Right cardiac atrium (tissue), 5 donors: ENCODE data around the gene DBNL. TPM values are rescaled to one million over a fixed set of nuclear protein-coding genes. Genes with fewer than 3 reads are reported as not detected.

ENCODE experiments used
- ATAC-seq, 2 donors: fragments of 200-7000 bp; cut with Tn5 transposase; one replicate each; pipeline versions ENCODE4 v1.8.0 to v1.9.1; 2020; ENCODE audit warnings: moderate library complexity in 2 of 2, mild to moderate bottlenecking in 1 of 2
- DNase-seq, 3 donors: peaks; one replicate each; pipeline ENCODE4 v3.0.0-alpha.2; 2020
- H3K27ac ChIP-seq: one replicate; pipeline ENCODE4 v1.5.1; 2013; ENCODE audit warnings: mild to moderate bottlenecking, low read length, control low read depth, moderate library complexity
- H3K27me3 ChIP-seq: one replicate; pipeline ENCODE4 v1.6.1; 2013; ENCODE audit not compliant: control insufficient read depth, insufficient read depth
- H3K4me1 ChIP-seq: one replicate; pipeline ENCODE4 v1.6.1; 2013; ENCODE audit warnings: low read length; ENCODE audit not compliant: control insufficient read depth, insufficient read depth
- H3K4me3 ChIP-seq: one replicate; pipeline ENCODE4 v1.5.1; 2013; ENCODE audit warnings: low read length, control low read depth
- H3K9me3 ChIP-seq: one replicate; pipeline ENCODE4 v1.6.1; 2013; ENCODE audit warnings: low read length; ENCODE audit not compliant: control insufficient read depth
- WGBS: extraction: QIAGEN DNeasy Blood & Tissue Kit; methylation state at CpG from one replicate; pipeline ENCODE4 v1.1.7; 2013; 5-methylcytosine and 5-hydroxymethylcytosine counted together
- intact Hi-C, 4 donors: fragments of 100-400 bp; cut with DNase I; formaldehyde crosslinking; loops; one replicate each; pipeline versions ENCODE4 v1.11.0 to v1.14.0; 2022 to 2023
- polyA plus RNA-seq: library from polyadenylated mRNA; stranded (reverse); fragments of 200-250 nt; gene quantifications from one replicate; pipeline ENCODE4 v1.2.3, GENCODE V29; 2013
- total RNA-seq, 4 donors: library from RNA; stranded (reverse); fragmentation: NEBNext Ultra II Directional; extraction: Animal tissue kit (Norgen Biotek cat#: 25700); gene quantifications; one replicate each; pipeline ENCODE4 v1.2.1, GENCODE V29; 2021
- donor health status: healthy with polysubstance abuse.
- donor health status: DM: no; HTN: yes; CAD: no.
- donor health status: DM: no; HTN: no; CAD: no.
- donor health status: DM: no; HTN: yes; CAD: no; lungs with severe emphysema.
- donor health status: DM: yes; HTN: yes; CAD: no.

Gene DBNL
- total and polyA plus RNA-seq, 5 donors, result 34.3 to 44.6 (median 37.5) TPM

GRCh38 chr7:44043902-44044301 lies 600 bp upstream of the DBNL start:
- intact Hi-C loops, result no loop called here
- Histone ChIP-seq H3K27ac (peak overlapping the region; percentile 90), H3K27me3 (no peaks in the 10 kb centered on the region), H3K4me1 (peaks cover 4% of the 10 kb centered on the region), H3K4me3 (peak overlapping the region; percentile 84), H3K9me3 (no peaks in the 10 kb centered on the region)
- WGBS, result 10% methylated on average over 8 of the region's 8 CpGs
- no peak for ATAC-seq
- DNase-seq, result no peak

- DNase-seq (peak in 1 of 3 donors; percentile 71), ATAC-seq (peak in 1 of 2 donors; percentile 0)
- Histone ChIP-seq H3K4me3 (peak overlapping the region; percentile 84), H3K27me3 (no peaks in the 10 kb centered on the region), H3K27ac (peak overlapping the region; percentile 90), H3K9me3 (no peaks in the 10 kb centered on the region), H3K4me1 (peaks cover 4% of the 10 kb centered on the region)
- intact Hi-C loops, result no loop called here
- 24% methylated on average over 15 of the region's 15 CpGs for WGBS
These were observed 918 bp downstream of the DBNL start for GRCh38 chr7:44045226-44046014.

- no peaks in the 10 kb centered on the region for H3K9me3 ChIP-seq
- intact Hi-C loops, result no loop called here
- peaks cover 4% of the 10 kb centered on the region for H3K4me1 ChIP-seq
- H3K27ac ChIP-seq, result no peak overlapping the region
- no peak overlapping the region for H3K4me3 ChIP-seq
- no peaks in the 10 kb centered on the region for H3K27me3 ChIP-seq
- DNase-seq, result no peak
- no peak for ATAC-seq
- 77% methylated on average over 8 of the region's 8 CpGs for WGBS
These were observed 2.0 kb downstream of the DBNL start for GRCh38 chr7:44046321-44047061.

- peaks cover 4% of the 10 kb centered on the region for H3K4me1 ChIP-seq
- no peaks in the 10 kb centered on the region for H3K9me3 ChIP-seq
- intact Hi-C loops, result no loop called here
- DNase-seq (no peak), ATAC-seq (no peak)
- WGBS, result 88% methylated on average over 7 of the region's 7 CpGs
- no peaks in the 10 kb centered on the region for H3K27me3 ChIP-seq
- no peak overlapping the region for H3K27ac ChIP-seq
- H3K4me3 ChIP-seq, result no peak overlapping the region
These were observed 3.7 kb downstream of the DBNL start for GRCh38 chr7:44048031-44048795.

GRCh38 chr7:44050121-44050914 lies 5.8 kb downstream of the DBNL start:
- H3K27ac ChIP-seq, result no peak overlapping the region
- ATAC-seq (no peak), DNase-seq (peak in 2 of 3 donors; percentile 16 to 36)
- no peak overlapping the region for H3K4me3 ChIP-seq
- H3K9me3 ChIP-seq, result no peaks in the 10 kb centered on the region
- H3K27me3 ChIP-seq, result no peaks in the 10 kb centered on the region
- no peaks in the 10 kb centered on the region for H3K4me1 ChIP-seq
- WGBS, result 86% methylated on average over 14 of the region's 14 CpGs
- intact Hi-C loops, result loop anchor here in 1 of 4 donors (10.0 kb wide), 1 partner anchor 154 kb away; the partner anchor contains the start of gene YKT6

- H3K27ac ChIP-seq, result no peak overlapping the region
- peak in 2 of 3 donors; percentile 30 to 31 for DNase-seq
- ATAC-seq, result no peak
These were observed 6.5 kb downstream of the DBNL start for GRCh38 chr7:44050915-44051560.

GRCh38 chr7:44051611-44052220 lies 7.2 kb downstream of the DBNL start:
- Histone ChIP-seq H3K27me3 (no peaks in the 10 kb centered on the region), H3K27ac (no peak overlapping the region), H3K4me3 (no peak overlapping the region), H3K9me3 (no peaks in the 10 kb centered on the region), H3K4me1 (no peaks in the 10 kb centered on the region)
- peak in 1 of 3 donors; percentile 23 for DNase-seq
- no peak for ATAC-seq
- WGBS, result 90% methylated on average over 5 of the region's 5 CpGs
- intact Hi-C loops, result loop anchor here in 1 of 4 donors (10.0 kb wide), 1 partner anchor 153 kb away; the partner anchor contains the start of gene YKT6

More at GRCh38 chr7:44050915-44051560, 6.5 kb downstream of the DBNL start:
- H3K4me1 ChIP-seq, result no peaks in the 10 kb centered on the region
- no peaks in the 10 kb centered on the region for H3K27me3 ChIP-seq
- no peaks in the 10 kb centered on the region for H3K9me3 ChIP-seq
- no peak overlapping the region for H3K4me3 ChIP-seq
- 82% methylated on average over 8 of the region's 8 CpGs for WGBS
- intact Hi-C loops, result loop anchor here in 1 of 4 donors (10.0 kb wide), 1 partner anchor 154 kb away; the partner anchor contains the start of gene YKT6

- Histone ChIP-seq H3K4me3 (no peak overlapping the region), H3K27me3 (no peaks in the 10 kb centered on the region), H3K4me1 (no peaks in the 10 kb centered on the region), H3K9me3 (no peaks in the 10 kb centered on the region), H3K27ac (no peak overlapping the region)
- intact Hi-C loops, result loop anchor here in 1 of 4 donors (10.0 kb wide), 1 partner anchor 152 kb away; the partner anchor contains the start of gene YKT6
- 92% methylated on average over 12 of the region's 12 CpGs for WGBS
- ATAC-seq (no peak), DNase-seq (peak in 2 of 3 donors; percentile 6 to 10)
These were observed 8.4 kb downstream of the DBNL start for GRCh38 chr7:44052771-44053365.

- ATAC-seq, result no peak
- intact Hi-C loops, result loop anchor here in 1 of 4 donors (10.0 kb wide), 1 partner anchor 148 kb away; the partner anchor contains the start of gene YKT6
- WGBS, result 84% methylated on average over 7 of the region's 7 CpGs
- Histone ChIP-seq H3K27me3 (no peaks in the 10 kb centered on the region), H3K4me3 (no peak overlapping the region), H3K4me1 (no peaks in the 10 kb centered on the region), H3K9me3 (no peaks in the 10 kb centered on the region), H3K27ac (no peak overlapping the region)
- peak in 2 of 3 donors; percentile 25 to 37 for DNase-seq
These were observed 12.2 kb downstream of the DBNL start for GRCh38 chr7:44056681-44057080.
